Measurements from ENCODE around the gene CACNA2D2.

GRCh38 chr3:50408443-50408944 is 94.9 kb downstream of the CACNA2D2 start:
- TF ChIP-seq CTCF (IDR thresholded peaks at IDR 0.05) (no peak), POLR2A (IDR thresholded peaks at IDR 0.05) (no peak)

All from lower leg skin (tissue), 3 donors.